Fibroblast of skin of right biceps (primary cell): Measurements from ENCODE around the gene SCAP.
"Not testable (repeated sequence)": the region's sequence is repeated elsewhere in the genome, so short reads cannot be mapped to it uniquely, and the experiment has no call there.

ENCODE experiments used
- DNase-seq: peaks from one replicate; pipeline ENCODE4 v3.0.0-alpha.2; 2013

The SCAP gene

GRCh38 chr3:47475570-47476329 lies at the start of gene SCAP:
Gene SCAP (minus strand): TSS chr3:47475941. CDS start chr3:47442993, 32,948 bp downstream.
- peak; percentile 75 for DNase-seq

- DNase-seq = no peak
Measured at GRCh38 chr3:47523310-47524073, 47.8 kb upstream of the SCAP start.

DNA sequence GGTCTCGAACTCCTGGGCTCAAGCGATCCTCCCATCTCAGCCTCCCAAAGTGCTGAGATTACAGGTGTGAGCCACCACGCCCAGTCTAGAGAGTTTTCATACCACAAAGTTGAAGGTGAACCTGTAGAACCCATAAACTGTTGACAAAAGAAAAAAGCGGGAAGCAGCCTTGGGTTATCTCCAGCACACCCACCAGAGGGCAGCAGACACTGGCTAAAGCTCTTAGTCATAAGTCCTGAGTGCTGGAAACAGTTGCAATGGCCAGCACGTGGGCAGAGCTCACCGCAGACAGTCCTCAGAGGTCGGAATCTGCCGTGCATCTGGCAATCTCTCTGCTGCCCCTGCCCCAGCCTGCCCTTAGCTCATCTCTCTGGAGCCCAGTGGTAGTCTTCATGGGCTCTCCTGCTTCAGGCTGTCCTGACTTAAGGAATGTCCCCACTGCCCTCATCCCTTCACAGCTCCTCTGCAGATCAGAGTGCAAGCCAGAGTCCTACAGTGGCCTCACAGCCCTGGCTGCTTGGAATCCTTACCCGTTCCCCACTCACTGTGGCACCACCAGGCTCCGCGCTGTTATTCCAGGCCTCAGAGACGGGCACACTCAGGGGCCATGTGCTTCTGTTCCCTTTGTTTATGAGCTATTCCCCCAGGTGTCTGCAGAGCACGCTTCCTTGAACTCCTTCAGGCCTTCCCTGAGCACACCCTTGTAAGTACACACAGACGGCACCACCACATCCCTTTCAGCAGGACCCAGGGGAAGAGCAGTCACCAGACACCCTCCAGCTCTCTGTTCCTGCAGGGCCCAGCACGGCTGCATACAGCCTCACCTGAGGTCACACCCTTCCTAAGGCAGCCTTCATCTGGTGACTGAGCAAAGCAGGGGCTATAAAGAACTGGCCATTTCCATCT lies 46.6 kb upstream of the SCAP start:
- DNase-seq = peak; percentile 82

GRCh38 chr3:47520756-47521155 lies 45.0 kb upstream of the SCAP start:
- no peak for DNase-seq

DNA sequence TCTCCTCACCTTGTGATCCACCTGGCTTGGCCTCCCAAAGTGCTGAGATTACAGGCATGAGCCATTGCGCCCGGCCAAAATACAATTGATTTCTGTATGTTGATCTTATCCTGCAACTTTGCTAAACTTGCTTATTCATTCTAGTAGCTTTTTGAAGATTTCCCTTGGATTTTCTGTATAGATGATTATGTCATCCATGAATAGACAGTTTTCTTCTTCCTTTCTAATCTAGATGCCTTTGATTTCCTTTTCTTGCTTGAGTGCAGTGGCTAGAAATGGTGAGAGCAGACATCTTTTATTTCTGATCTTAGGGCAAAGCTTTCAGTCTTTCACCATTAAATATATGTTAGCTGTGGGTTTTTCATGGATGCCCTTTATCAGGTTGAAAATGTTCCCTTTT lies 42.2 kb upstream of the SCAP start:
- DNase-seq = no peak

DNA sequence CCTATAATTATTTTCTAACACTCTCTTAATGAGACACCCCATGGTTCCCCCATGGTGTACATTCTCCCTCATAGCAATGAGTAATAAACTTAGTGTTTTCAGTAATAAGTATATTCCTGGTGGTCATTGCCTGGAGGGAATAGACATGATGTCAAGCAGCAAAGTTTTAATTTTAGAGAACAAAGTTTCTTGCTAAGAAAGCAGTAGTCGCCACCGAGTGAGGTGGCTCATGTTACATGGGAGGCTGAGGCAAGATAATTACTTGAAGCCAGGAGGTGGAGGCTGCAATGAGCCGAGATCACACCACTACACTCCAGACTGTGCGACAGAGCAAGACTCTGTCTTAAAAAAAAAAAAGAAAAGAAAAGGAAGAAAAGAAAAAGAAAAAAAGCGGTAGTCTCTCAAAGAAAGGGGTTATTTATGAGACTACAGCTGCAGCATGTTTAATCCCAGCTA lies 40.2 kb upstream of the SCAP start:
- no peak for DNase-seq

DNA sequence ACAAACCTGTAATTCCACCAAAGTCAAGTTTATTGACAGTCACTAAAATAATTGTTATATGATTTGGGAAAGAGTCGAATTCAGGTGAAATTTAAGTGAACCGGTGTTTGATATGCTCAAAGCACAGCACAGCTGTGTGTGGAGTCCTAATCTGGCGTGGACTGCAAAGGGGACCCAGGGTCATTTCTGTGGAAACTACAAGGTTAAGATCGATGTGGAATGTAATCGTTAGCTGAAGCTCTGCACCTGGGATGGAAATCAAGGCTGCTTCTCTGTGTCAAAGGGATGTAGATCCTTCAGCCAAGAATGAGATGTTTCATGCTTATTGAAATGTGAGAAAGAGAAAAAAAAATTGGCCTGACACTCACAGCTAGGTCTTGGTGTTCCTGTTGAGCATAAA lies 39.4 kb upstream of the SCAP start:
- no peak for DNase-seq

GRCh38 chr3:47513125-47513929 lies 37.6 kb upstream of the SCAP start, which contains the start of gene ELP6:
Gene ELP6 (minus strand): TSS chr3:47513712. CDS start chr3:47513590, 122 bp downstream.
- peak; percentile 97 for DNase-seq

DNA sequence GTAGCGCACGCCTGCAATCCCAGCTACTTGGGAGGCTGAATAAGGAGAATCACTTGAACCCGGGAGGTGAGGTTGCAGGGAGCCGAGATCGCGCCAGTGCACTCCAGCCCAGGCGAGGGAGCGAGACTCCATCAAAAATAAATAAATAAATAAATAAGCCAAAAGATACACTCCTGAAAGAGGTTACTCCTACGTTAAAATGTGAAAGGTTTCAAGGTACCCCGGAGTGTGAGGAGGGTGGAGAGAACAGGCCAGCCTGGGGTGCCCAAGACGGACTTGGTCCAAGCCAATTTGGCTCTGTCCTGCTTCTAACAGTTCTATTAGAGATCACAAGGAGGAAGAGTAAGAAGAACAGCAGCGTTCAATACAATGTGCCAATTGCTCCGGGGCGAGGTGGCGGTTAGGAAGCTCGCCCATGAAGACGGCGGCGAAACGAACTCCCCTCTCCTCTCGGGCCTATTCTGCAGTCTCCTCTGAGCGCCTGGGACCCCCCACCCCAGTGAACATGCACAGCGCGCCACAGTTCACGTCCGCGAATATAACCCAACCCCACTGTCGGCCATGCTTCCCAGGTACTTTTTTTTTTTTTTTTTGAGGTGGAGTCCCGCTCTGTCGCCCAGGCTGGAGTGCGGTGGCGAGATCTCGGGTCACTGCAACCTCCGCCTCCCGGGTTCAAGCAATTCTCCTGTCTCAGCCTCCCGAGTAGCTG lies 36.8 kb upstream of the SCAP start:
- DNase-seq = peak; percentile 28

DNA sequence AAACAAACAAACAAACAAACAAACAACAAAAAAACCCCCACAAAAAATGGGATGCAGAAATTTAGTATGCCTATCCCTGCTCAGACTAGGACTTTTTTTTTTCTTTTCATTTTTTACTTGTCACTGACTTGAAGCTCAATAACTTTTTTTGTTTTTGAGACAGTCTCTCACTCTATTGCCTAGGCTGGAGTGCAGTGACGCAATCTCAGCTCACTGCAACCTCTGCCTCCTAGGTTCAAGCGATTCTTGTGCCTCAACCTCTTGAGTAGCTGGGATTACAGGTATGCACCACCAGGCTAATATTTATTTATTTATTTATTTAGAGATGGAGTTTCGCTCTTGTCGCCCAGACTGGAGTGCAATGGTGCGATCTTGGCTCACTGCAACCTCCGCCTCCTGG lies 29.5 kb upstream of the SCAP start:
- not testable (repeated sequence) for DNase-seq

- DNase-seq = no peak
Measured at GRCh38 chr3:47504113-47504512, 28.4 kb upstream of the SCAP start.

DNA sequence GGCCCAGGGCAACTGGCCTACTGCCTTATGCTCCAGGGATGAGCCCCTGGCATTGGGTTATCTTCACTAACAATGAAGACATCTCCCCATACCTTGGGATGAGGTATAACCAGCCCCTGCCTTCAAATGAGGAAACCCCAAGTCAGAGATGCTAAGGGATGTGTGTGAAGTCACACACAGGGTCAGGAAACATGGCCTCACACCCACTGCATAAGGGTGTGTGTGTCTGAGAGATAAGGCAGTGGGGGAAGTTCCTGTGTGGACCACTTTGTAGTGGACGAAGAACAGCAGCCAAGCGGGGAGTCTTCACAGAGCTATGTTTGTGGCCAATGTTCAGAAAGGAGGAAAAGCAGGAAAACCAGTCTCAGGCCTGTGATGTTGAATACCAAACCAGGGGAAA lies 27.3 kb upstream of the SCAP start:
- no peak for DNase-seq

DNA sequence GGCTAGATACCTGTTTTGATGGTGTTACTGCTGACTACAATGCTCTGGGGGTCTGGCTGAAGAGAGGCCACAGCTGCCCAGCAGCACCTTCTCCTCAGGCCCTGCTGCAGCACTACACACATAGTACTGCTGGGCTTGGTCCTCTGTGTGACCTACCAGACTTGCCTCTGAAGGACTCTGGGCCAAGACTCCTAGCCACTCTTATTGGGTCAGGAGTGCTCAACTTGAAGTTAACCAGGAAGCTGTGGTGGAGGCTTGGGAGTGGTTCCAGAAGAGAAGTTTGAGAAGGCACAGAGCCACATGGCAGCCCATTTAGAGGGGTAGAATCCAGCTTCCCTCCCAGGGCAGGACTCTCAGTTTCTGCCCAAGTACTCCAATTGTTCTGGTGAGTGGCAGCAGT lies 21.2 kb upstream of the SCAP start:
- no peak for DNase-seq

DNA sequence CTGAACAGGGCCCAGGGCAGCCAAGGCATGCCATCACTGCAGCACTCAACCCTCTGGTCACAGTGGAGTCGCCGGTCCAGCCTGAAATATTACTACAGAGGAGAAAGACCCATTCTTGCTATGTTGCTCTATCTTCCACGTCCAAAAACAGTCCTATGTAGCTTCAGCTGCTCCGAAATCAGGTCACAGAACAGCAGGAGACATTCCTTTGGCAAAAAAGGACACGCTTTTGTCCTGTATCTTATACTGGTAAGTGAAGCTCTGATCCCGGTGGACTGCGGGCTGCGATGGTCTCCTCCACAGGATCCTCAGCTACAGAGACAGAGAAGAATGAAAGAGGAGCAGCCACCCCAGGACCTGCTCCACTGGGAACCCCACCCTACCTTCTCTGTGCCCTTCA lies 20.1 kb upstream of the SCAP start:
- DNase-seq = no peak

GRCh38 chr3:47495111-47495510 lies 19.4 kb upstream of the SCAP start:
- DNase-seq = no peak

DNA sequence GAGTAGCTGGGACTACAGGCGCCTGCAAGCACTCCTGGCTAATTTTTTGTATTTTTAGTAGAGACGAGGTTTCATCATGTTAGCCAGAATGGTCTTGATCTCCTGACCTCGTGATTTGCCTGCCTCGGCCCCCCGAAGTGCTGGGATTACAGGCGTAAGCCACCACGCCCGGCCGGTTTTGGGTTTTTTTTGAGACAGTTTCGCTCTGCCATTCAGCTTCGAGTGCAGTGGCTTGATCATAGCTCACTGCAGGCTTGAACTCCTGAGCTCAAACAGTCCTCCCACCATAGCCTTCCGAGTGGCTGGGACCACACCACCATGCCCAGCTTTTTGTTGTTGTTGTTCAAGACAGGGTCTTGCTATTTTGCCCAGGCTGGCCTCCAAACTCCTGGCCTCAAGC lies 16.0 kb upstream of the SCAP start:
- no peak for DNase-seq

GRCh38 chr3:47491186-47491585 lies 15.4 kb upstream of the SCAP start:
- DNase-seq = no peak

DNA sequence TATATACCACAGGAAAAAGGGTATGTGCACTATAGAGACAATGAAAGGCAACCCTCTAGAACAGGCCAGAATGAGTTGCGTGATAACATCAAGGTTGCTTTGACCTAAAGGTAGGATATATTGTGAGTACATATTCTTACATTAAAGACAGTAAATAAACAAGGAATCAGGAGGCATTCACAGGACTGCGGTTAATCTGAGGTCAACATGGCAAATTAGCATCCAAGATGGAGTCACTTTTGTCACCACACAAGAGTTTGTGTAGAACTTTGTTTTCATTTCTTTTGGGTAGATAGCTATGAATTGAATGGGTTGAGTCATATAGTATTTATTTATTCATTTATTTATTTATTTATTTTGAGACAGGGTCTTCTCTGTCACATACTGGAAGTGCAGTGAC lies 11.5 kb upstream of the SCAP start:
- DNase-seq = no peak

DNA sequence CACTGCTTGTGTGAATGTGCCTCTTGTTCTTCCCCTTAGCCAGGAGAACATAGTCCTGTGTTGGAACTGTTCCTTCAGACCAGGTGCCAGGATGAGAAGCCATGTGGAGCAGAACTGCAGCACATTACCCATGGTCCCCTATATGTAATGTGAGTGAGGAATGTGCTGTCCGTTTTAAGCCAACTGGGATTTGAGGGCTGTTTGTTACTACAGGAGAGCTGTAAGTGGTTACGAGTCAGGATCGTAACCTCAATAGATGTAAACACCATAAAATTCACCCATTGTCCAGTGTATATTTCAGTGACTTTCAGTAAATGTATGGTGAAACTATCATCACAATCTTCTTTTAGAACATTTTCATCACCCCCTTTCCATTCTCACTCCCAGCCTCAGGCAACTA lies 10.1 kb upstream of the SCAP start:
- no peak for DNase-seq

GRCh38 chr3:47482366-47482765 lies 6.6 kb upstream of the SCAP start:
- no peak for DNase-seq

DNA sequence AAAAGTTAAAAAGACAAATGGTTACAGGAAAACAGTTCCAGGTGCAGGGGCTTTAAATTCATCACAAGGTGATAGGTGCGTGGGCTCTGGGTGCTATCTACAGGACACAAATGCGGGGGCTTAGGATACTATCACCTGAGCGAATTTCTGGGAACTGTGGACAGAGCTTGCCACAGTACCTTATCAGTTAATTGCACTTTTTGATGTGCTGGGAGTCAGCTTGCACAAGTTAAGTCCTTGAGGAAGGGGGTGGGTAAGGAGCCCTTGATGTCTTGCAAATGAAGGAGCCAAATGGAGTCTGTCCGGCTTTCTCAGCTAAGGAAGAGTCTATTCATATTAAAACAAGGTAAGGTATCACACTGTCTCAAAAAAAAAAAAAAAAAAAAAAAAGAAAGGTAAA lies 6.0 kb upstream of the SCAP start:
- not testable (repeated sequence) for DNase-seq

GRCh38 chr3:47480267-47480666 lies 4.5 kb upstream of the SCAP start:
- DNase-seq = not testable (repeated sequence)
